Fibroblast of mammary gland (primary cell): Measurements from ENCODE around the gene RHD.

Experiments
- DNase-seq: peaks from one replicate; pipeline ENCODE4 v3.0.0-alpha.2; 2010; ENCODE audit warnings: low read depth
- H3K4me3 ChIP-seq: 2 replicates; pipeline ENCODE4 v1.5.1; 2011; ENCODE audit warnings: low read depth, mild to moderate bottlenecking, low read length, moderate library complexity; ENCODE audit not compliant: control insufficient read depth
- CTCF ChIP-seq: conservative IDR thresholded peaks from 2 replicates; pipeline ENCODE4 v1.5.1; 2011; ENCODE audit warnings: low read depth, low read length, inconsistent platforms; ENCODE audit not compliant: control insufficient read depth, insufficient read depth

The RHD gene

GRCh38 chr1:25338188-25338981 is 66.1 kb downstream of the RHD start, which contains the start of gene TMEM50A:
TMEM50A (plus strand) TSS chr1:25338334; CDS start chr1:25340487, 2,153 bp downstream.
- TF ChIP-seq CTCF, result no peak
- DNase-seq, result peak; percentile 82
- H3K4me3 ChIP-seq, result peak within 1 kb of the TSS; percentile 94

- no peak for DNase-seq
- H3K4me3 ChIP-seq, result peak overlapping the region; percentile 94
- no peak for TF ChIP-seq CTCF
Observed at GRCh38 chr1:25338986-25339385, 66.7 kb downstream of the RHD start.

GRCh38 chr1:25341746-25342145 is 69.4 kb downstream of the RHD start:
- TF ChIP-seq CTCF, result no peak
- no peak for DNase-seq
- H3K4me3 ChIP-seq, result no peak overlapping the region

GRCh38 chr1:25342846-25343245 is 70.5 kb downstream of the RHD start:
- DNase-seq, result no peak
- H3K4me3 ChIP-seq, result no peak overlapping the region
- TF ChIP-seq CTCF, result no peak

GRCh38 chr1:25343872-25344271 is 71.6 kb downstream of the RHD start:
- TF ChIP-seq CTCF, result no peak
- peak; percentile 90 for DNase-seq

GRCh38 chr1:25347556-25347955 is 75.2 kb downstream of the RHD start:
- no peak for DNase-seq
- TF ChIP-seq CTCF, result no peak
- no peak overlapping the region for H3K4me3 ChIP-seq

More at GRCh38 chr1:25343872-25344271, 71.6 kb downstream of the RHD start:
- H3K4me3 ChIP-seq, result no peak overlapping the region
